K562 (cell line): Measurements from ENCODE around the gene PTPN7. TPM values are rescaled to one million over a fixed set of nuclear protein-coding genes. Genes with fewer than 3 reads are reported as not detected.

Experiments
- ATAC-seq: fragments of 200-7000 bp; cut with Tn5 transposase; 3 replicates; pipeline ENCODE4 v1.9.1; 2020; ENCODE audit warnings: moderate library complexity
- BruUV-seq: library from RNA; stranded (reverse); fragments of 400-500 nt; replicated peaks from 2 replicates; lab custom pipeline; 2021; lab: Mats Ljungman, UMichigan
- CTCF ChIA-PET: fragments of 300-600 bp; formaldehyde crosslinking; extraction: SDS; loops from one replicate; lab custom pipeline; 2021; ENCODE audit warnings: low intra/inter-chr PET ratio; lab: Yijun Ruan, JAX
- POLR2A ChIA-PET: fragments of 300-600, 350-650 bp; sonication (Branson Sonifier 250); formaldehyde crosslinking; extraction: SDS; loops from one replicate; lab custom pipeline; 2021; ENCODE audit warnings: antibody characterized with exemption, inconsistent platforms; lab: Yijun Ruan, JAX
- DNase-seq, 4 experiments: peaks; one replicate each; pipeline versions ENCODE4 v3.0.0 to v3.0.0-alpha.2; 2011 to 2018; ENCODE audit warnings: low spot score in 3 of 4, mixed read lengths in 3 of 4; ENCODE audit errors: extremely low read depth in 1 of 4
- FAIRE-seq: peaks from 2 replicates; lab custom pipeline; 2011; peaks lifted over from hg19 to GRCh38; lab: Jason Lieb, UNC
- H2AFZ ChIP-seq: 2 replicates; pipeline ENCODE4 v1.6.0; 2011; ENCODE audit warnings: low read depth, low read length, control low read depth, inconsistent platforms
- H3K27ac ChIP-seq: fragments of 200-600 bp; 3 replicates; pipeline ENCODE4 v1.8.0; 2011; ENCODE audit warnings: low read depth, mild to moderate bottlenecking, control low read depth, inconsistent platforms, low read length, moderate library complexity, mixed read lengths; ENCODE audit errors: extremely low read depth
- H3K27me3 ChIP-seq, 2 experiments: fragments of 300-600 bp in 1 of 2; 2 replicates in 1 of 2; 3 replicates in 1 of 2; pipeline versions ENCODE4 v1.6.0 to v1.8.0; 2011; ENCODE audit warnings: inconsistent platforms in 2 of 2, low read length in 2 of 2, mild to moderate bottlenecking in 1 of 2, mixed read lengths in 1 of 2, moderate library complexity in 1 of 2; ENCODE audit not compliant: control insufficient read depth in 2 of 2, insufficient read depth in 2 of 2
- H3K36me3 ChIP-seq: fragments of 300-600 bp; 3 replicates; pipeline ENCODE4 v1.8.0; 2011; ENCODE audit warnings: mild to moderate bottlenecking, low read length, inconsistent platforms; ENCODE audit not compliant: control insufficient read depth, insufficient read depth
- H3K4me1 ChIP-seq, 2 experiments: fragments of 200-600 bp in 1 of 2; replicated peaks in 1 of 2; 2 replicates in 1 of 2; 3 replicates in 1 of 2; pipeline versions ENCODE4 v1.5.1 to v1.8.0; 2011; ENCODE audit warnings: inconsistent platforms in 2 of 2, low read length in 2 of 2, mild to moderate bottlenecking in 1 of 2, mixed read lengths in 1 of 2, moderate library complexity in 1 of 2; ENCODE audit not compliant: control insufficient read depth in 2 of 2, insufficient read depth in 2 of 2
- H3K4me2 ChIP-seq: 2 replicates; pipeline ENCODE4 v1.6.1; 2011; ENCODE audit warnings: low read length, control low read depth, inconsistent platforms, mixed read lengths; ENCODE audit not compliant: insufficient read depth
- H3K4me3 ChIP-seq: fragments of 200-600 bp; sonication (generic), shearing (Covaris generic); 2 replicates; pipeline ENCODE4 v1.5.1; 2016; ENCODE audit warnings: control low read depth, inconsistent platforms
- H3K79me2 ChIP-seq: fragments of 200-600 bp; 3 replicates; pipeline ENCODE4 v1.8.0; 2011; ENCODE audit warnings: low read length, inconsistent platforms; ENCODE audit not compliant: control insufficient read depth, insufficient read depth
- H3K9ac ChIP-seq, 2 experiments: 2 replicates each; pipeline versions ENCODE4 v1.6.0 to v1.6.1; 2011; ENCODE audit warnings: low read depth in 2 of 2, low read length in 2 of 2, control low read depth in 1 of 2, inconsistent platforms in 1 of 2, mild to moderate bottlenecking in 1 of 2, mixed read lengths in 1 of 2; ENCODE audit not compliant: insufficient read depth in 1 of 2
- H3K9me1 ChIP-seq: one replicate; pipeline ENCODE4 v1.6.0; 2011; ENCODE audit warnings: inconsistent platforms, mild to moderate bottlenecking, low read length, moderate library complexity; ENCODE audit not compliant: control insufficient read depth, insufficient read depth
- H3K9me3 ChIP-seq: replicated peaks from 2 replicates; pipeline ENCODE4 v1.5.1; 2011; ENCODE audit warnings: low read depth, low read length, inconsistent platforms; ENCODE audit not compliant: control insufficient read depth, insufficient read depth
- H4K20me1 ChIP-seq: replicated peaks from 2 replicates; pipeline ENCODE4 v1.6.1; 2011; ENCODE audit warnings: low read length, inconsistent platforms, mixed read lengths; ENCODE audit not compliant: control insufficient read depth, insufficient read depth
- CLOCK ChIP-seq: fragments of 250-450 bp; sonication (Bioruptor Pico); IDR thresholded peaks from 2 replicates; pipeline ENCODE4 v1.4.0; 2020; ENCODE audit warnings: mild to moderate bottlenecking, moderate library complexity, borderline replicate concordance
- POLR2G ChIP-seq: fragments of 200-400 bp; formaldehyde crosslinking; IDR thresholded peaks from 2 replicates; pipeline ENCODE4 v1.6.1; 2017; ENCODE audit warnings: low read depth, mild to moderate bottlenecking, antibody characterized with exemption, low read length, moderate library complexity
- SMARCC2 ChIP-seq: fragments of 450-650 bp; IDR thresholded peaks from 2 replicates; pipeline ENCODE4 v1.6.1; 2017; ENCODE audit warnings: antibody characterized with exemption, moderate library complexity, mild to moderate bottlenecking, low read depth
- WGBS: fragments of 100-300 bp; shearing (Covaris generic); methylation state at CpG from one replicate; pipeline ENCODE4 v1.1.6; 2016; ENCODE audit warnings: low coverage, mixed read lengths; ENCODE audit not compliant: insufficient coverage; ENCODE audit errors: missing lambda C conversion rate; 5-methylcytosine and 5-hydroxymethylcytosine counted together
- in situ Hi-C: fragments of 300-500 bp; cut with MboI; formaldehyde crosslinking; loops from 4 replicates; pipeline ENCODE4 v1.15.0; 2018; ENCODE audit warnings: inconsistent platforms, mixed read lengths
- intact Hi-C: fragments of 100-400 bp; cut with micrococcal nuclease; formaldehyde crosslinking; loops from 2 replicates; pipeline ENCODE4 v1.14.2; 2022
- polyA plus RNA-seq, 8 experiments: library from polyadenylated mRNA; depleted of rRNA in 4 of 8; stranded (reverse) in 5 of 8; unstranded in 3 of 8; fragments of >200 nt; fragmentation: Nextera tagmentation in 2 of 8; fragmentation: Illumina TruSeq in 1 of 8; extraction: Ambion mirVana in 2 of 8; extraction: Trizol in 1 of 8; gene quantifications; 2 replicates each; pipeline versions ENCODE4 v1.2.1 to v1.2.3, GENCODE V29; 2011 to 2014; ENCODE audit warnings: inconsistent platforms in 1 of 8, missing spikeins in 1 of 8
- total RNA-seq, 7 experiments: library from RNA; depleted of rRNA in 6 of 7; stranded (reverse); fragments of >200 nt in 6 of 7; fragmentation: Illumina TruSeq in 2 of 7; extraction: Trizol in 2 of 7; gene quantifications; 2 replicates each; pipeline versions ENCODE4 v1.2.1 to v1.2.3, GENCODE V29; 2011 to 2021; ENCODE audit warnings: low replicate concordance in 1 of 7

PTPN7 gene
- total and polyA plus RNA-seq, 9 of the 15 experiments (the other 6 are each of a cell fraction or from before 2014, with no cell fraction given): 18.7 to 144 (median 120) TPM

DNA sequence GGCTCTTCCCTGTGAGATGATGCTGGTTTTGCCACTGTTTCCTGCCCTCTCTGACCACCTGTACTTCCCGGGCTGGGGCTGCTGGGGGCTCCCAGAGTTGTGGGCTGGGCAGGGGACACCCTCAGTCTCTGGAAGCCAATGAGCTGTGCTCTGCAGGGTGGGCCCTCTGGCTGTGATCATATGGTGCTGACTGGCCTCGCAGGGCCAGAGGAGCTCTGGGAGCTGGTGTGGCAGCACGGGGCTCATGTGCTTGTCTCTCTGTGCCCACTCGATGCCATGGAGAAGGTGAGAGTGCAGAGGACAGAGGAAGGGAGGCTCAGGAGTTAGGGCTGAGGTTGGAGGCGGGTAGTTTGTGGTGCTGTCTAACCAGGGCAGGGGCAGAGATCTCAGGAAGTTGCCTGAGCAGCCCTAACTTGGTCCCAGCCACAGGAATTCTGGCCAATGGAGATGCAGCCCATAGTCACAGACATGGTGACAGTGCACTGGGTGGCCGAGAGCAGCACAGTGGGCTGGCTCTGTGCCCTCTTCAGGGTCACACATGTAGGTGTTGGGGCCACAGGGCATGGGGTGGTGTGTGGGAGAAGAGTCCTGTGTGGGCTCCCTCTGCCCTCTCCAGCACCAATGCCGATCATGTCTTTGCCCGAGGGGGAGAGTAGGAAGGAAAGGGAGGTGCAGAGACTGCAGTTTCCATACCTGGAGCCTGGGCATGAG, 27.4 kb upstream of the PTPN7 start:
- Histone ChIP-seq H3K4me2 (no peak overlapping the region), H3K4me1 (peaks cover 2 to 19% of the 10 kb centered on the region in 2 experiments; a peak in 4 of 5 replicates), H3K9me3 (no peaks in the 10 kb centered on the region), H3K9me1 (peaks cover 3% of the 10 kb centered on the region), H2AFZ (no peak overlapping the region), H3K9ac (peak overlapping the region in 1 of 2 experiments; percentile 59; a peak in 2 of 4 replicates), H3K4me3 (no peak overlapping the region), H3K36me3 (no peaks in the 10 kb centered on the region), H3K27me3 (no peaks in the 10 kb centered on the region; a peak in 1 of 5 replicates), H3K27ac (no peak overlapping the region), H3K79me2 (no peaks in the 10 kb centered on the region), H4K20me1 (peaks cover 12% of the 10 kb centered on the region; the same call in 1 of the 2 replicates)
- TF ChIP-seq SMARCC2 (no peak), CLOCK (CRISPR knock-in tag) (no peak), POLR2G (peak; percentile 51; the same call in 1 of the 2 replicates)
- 22% methylated on average over 8 of the region's 8 CpGs for WGBS
- in situ Hi-C loops: no loop called here
- POLR2A ChIA-PET: interaction anchor here (0.6 to 1.4 kb wide), 3 partner anchors 22 to 196 kb away, joined by 3 to 5 read pairs (median 3); no protein-coding TSS in a partner anchor
- intact Hi-C loops: loop anchor here (2.0 kb wide), 1 partner anchor 531 kb away; no protein-coding TSS in a partner anchor
- FAIRE-seq (no peak), ATAC-seq (no peak), DNase-seq (no peak)
- no TSS peak for BruUV-seq
- CTCF ChIA-PET: interaction anchor here (1.8 kb wide), 1 partner anchor 127 kb away, joined by 16 read pairs; no protein-coding TSS in a partner anchor
